ENCODE data around the gene HSPG2.

Gene HSPG2

DNA sequence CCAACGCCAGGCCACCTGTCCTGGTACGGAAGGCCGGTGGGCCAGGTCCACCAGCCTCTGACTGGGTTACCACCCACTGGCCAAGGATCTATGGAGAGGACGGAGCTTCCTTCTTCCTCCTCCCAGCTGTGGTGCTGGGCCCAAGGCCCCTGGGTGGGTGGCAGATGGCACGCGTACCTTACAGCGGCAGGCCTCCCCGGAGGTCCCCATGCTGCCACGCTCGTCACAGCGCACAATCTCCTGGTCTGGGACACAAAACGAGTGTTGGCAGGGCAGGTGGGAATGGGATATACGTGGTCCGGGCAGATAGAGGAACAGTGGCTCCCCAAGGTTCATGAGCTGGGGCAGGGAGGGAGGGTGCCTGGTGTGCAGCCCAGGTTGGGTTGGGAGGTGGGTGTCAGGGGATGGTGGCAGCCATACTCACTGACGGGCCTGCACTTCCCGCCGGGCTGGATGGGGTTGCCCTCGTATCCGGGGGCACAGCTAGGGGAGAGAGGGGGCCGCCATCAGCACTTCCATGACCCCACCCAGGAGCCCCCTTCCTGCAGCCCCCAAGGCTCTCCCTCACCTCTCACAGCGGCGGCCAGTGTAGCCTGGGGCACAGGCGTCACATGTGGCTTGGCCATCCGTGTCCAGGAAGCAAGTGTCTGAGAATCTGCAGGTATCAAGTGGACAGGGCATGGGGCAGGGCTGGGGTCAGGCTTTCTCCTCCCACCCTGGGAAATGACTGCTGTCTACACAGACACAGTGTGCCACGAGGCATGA, 58.9 kb downstream of the HSPG2 start:
- DNase-seq = no peak

- no peak for DNase-seq
Observed at GRCh38 chr1:21876267-21876666, 60.8 kb downstream of the HSPG2 start.

GRCh38 chr1:21875621-21876063, 61.5 kb downstream of the HSPG2 start:
- no peak for DNase-seq

DNA sequence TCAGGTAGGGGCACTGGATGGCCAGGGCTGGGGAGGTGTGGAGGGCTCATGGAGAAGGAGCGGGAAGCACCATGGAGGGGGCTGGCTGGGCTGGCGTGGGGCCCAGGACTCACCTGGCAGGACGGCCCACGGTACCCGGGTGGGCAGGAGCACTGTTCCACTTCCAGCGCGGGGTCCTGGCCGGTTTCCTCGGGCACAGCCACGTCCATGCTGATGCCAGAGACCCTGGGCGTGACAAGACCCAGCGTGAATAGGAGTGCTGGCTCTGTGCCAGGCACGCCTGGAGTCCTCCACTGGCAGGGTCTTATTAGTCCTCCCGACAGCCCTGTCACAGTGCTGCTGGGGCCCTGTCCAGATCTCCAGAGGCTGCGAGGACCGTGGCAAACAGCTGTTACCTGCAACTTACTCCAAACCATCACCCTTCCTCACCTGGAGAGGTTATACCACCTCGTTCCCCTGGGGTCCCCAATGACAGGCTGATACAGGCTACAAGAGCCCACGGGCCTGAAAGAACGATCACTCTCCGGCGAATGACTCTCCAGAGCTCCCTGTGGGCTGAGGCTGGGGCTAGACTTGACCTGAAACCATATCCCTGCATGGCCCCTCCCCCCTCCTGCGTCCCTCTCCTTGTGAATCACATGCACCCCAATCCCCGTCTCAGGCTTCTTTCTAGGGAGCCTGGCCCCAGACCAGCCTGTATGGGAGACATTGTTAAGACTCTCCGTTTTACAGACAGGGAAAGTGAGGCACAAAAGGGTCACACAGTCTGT, 62.1 kb downstream of the HSPG2 start:
- no peak for DNase-seq

GRCh38 chr1:21874328-21874727, 62.8 kb downstream of the HSPG2 start:
- no peak for DNase-seq

GRCh38 chr1:21873761-21874160, 63.3 kb downstream of the HSPG2 start:
- DNase-seq = no peak

GRCh38 chr1:21873174-21873573, 63.9 kb downstream of the HSPG2 start:
- no peak for DNase-seq

DNA sequence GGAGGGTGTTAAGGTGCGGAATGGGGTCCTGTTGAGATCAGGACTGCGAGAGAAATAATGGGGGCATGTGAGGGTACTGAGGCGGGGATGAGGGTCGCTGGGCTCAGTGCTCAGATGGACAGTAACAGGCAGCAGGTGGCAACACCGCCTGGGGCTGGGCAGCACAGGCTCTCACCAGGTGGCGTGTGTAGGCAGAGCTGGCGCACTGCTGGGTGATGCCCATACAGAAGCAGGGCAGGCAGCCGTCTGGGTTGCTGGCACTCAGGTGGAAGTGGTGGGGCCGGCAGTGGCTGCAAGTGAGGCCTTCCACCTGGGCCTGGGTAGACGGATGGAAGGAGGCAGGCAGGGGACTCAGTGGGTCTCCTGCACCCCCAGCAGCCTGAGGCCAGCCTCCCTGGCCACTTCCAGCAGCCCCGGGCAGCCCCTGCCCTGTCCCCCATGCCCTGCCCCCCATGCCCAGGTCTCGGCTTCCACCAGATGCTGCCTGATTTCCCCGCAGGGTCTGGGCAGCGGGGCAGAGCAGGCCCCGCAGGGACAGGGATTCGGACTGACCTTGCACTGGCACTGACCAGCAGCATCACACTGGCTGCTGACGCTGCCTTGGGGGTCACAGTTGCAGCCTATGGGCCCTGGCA, 64.5 kb downstream of the HSPG2 start:
- DNase-seq = no peak

DNA sequence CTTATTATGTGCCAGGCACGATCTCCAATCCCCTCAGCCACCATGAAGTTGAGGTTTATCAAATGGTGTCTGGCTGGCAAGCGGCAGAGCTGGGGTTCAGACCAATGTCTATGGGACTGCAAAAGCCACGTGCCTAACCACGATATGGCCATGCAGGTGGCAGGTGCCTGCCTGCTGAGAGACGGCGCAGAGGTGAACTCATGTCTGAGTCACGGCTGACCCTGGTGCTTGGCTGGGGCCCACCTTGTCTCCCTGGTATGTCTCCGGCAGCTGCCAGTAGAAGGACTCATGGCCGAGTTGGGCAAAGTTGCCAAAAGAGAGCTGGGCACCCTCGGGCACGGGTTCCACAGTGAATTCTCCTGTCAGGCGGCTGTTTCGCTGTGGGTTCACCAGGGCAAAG, 65.2 kb downstream of the HSPG2 start:
- DNase-seq = no peak

DNA sequence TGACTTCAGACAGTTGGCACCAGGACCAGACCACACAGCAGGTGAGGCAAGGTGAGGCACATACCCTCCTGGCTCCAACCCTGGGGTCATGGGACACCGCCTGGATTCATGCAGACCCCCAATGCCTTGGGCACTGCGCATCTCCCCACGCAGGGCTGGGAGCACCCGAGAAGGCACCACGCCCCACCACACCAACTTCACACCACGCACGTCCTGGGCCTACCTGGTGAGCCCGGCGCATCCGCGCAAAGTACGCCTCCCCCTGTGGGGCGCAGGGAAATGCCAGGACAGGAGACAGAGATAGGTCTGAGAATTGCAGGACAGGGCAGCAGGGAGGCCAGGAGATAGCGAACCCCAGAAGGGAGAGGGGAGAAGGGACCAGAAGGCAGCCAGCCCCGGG, 66.5 kb downstream of the HSPG2 start:
- no peak for DNase-seq

DNA sequence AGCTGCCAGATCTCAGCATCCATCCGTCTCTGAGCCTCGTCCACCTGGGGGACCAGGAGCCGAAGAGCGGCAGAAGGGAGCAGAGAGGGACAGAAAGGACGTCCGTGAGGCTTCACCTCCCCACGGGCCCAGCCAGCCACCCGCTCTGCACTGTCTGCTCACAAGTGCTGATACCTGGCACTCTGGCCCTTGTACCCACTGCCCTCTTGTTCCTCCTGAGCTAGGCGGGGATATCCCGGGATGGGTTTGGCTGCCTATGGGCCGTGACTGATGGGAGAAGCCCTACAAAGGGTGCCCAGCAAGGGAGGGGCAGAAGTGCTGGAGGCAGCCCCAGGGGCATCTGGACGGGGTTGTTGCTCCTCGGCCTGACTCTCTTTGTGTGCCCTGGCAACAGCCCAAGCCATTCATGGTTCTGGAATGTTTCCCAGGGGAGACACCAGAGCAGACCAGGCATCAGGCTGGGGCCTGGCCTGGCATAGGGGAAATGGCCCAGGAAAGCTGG, 67.4 kb downstream of the HSPG2 start:
- peak; percentile 29 to 33 for DNase-seq

- no peak for DNase-seq
Observed at GRCh38 chr1:21868941-21869454, 68.1 kb downstream of the HSPG2 start.

GRCh38 chr1:21868482-21868881, 68.6 kb downstream of the HSPG2 start:
- no peak for DNase-seq

DNA sequence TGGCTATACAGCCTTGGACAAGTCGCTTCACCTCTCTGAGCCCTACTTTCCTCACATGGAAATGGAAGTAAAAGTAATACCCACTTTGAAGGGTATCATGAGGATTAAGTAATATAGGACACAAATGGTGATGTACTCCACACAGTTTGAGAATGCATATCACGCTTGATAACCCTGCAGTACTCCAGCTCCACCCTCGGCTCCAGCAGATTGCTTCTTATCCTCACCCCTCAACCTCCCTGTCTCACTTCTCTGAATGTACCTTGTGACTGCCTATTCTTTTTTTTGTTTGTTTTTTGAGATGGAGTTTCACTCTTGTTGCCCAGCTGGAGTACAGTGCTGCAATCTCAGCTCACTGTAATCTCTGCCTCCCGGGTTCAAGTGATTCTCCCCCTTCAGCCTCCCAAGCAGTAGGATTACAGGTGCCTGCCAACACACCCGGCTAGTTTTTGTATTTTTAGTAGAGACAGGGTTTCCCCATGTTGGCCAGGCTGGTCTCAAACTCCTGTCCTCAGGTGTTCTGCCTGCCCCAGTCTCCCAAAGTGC, 69.6 kb downstream of the HSPG2 start:
- DNase-seq = no peak

DNA sequence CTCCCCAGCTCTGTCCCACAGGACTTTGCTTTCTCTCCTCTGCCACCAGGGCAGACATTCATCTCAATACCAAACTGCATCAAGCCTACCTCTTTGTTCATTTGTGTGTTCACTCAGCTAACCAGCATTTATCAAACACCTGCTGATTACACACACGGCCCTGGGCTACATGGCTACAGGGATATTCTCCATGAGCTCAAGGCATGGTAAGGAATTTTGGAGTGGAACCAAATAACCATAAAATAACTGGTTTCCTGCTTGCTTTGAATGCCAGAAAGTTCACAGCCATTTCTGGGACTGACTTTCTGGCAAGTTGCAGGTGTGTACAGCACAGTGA, 70.4 kb downstream of the HSPG2 start:
- no peak for DNase-seq

- no peak for DNase-seq
Observed at GRCh38 chr1:21865943-21866706, 71.0 kb downstream of the HSPG2 start.

DNA sequence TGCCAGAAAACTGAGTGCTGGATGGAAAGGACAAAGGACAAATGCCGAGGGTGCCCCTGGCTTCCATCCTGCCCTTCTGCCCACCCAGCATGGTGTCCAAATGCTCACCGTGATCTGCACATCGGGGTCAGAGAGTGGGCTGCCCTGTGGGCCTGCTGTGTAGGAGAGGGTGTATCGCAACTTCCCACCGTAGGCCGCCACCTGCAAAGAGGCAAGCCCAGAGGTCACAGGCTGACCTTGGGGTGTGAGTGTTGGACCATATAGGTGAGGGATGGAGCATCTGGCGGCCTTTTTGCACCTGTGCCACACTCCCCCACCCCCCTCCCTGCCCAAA, 71.5 kb downstream of the HSPG2 start:
- no peak for DNase-seq

DNA sequence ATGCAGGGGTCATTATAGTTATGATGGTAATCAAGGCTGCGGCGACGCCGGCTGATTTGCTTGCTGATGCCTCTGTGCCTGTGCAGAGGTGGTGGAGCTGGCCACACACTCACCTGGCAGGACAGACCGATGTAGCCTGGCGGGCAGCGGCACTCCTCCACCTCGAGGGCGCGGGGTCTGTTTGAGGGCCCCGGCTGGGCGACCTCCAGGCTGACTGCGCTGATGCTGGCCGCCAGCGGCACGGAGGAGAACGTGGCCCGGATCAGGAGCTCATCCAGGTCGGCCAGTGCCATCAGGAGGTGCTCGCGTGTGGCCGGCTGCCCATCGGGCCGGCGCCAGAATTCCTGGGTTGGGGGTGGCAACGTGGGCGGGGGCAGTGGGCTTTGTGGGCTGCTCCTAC, 72.4 kb downstream of the HSPG2 start:
- no peak for DNase-seq

GRCh38 chr1:21863981-21864380, 73.1 kb downstream of the HSPG2 start:
- no peak for DNase-seq

DNA sequence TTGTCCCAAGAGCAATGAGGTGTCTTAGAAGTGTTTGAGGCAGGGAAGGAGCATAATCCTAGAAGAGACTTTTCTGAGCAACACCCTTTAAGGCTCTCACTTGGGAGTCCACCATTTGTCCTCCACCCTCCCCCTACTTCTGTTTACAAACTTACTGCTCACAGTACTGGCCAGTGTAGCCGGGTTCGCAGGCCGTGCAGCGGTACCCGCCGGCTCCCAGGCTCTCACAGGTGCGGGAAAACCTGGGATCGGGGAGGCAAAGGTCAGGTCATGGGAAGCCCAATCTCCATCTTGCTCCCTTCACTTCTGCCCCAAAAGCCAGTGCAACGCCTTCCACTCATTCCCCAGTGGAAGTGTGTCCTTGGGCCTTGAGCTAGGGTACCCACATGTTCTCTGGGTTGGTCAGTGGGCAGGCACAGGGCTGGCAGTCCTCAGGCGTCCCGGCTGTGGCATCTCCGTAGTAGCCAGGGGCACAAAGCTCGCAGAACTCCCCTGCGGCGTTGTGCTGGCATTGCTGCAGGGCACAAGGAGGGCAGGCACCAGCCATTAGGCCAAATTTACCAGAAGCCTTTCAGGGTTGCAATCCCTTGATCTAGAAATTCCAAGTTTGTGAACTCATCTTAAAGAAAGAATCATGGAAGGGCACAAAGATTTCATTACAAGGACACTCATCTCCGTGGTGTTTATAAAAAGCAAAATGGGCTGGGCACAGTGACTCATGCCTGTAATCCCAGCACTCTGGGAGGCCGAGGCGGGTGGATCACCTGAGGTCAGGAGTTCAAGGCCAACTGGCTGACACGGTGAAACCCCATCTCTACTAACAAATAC, 75.3 kb downstream of the HSPG2 start:
- no peak for DNase-seq

DNA sequence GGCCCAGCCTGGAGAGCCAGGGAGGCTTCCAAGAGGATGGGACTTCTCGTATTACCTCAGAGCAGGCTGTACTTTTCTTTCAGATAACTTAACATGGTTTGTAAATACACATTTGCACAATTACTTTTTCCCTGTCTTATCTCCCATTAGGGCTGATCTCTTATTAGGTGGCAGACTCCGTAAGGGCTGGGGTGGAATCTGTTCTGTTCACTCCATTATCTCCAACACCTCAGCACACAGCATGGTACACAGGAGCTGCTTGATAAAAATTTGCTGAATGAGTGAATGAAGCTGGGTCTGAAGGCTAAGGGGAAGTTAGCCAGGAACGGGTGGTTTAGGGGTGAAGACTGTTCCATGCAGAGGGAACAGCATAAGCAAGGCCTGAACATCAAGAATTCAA, 76.1 kb downstream of the HSPG2 start:
- DNase-seq = no peak

- DNase-seq = no peak
Observed at GRCh38 chr1:21859669-21860179, 77.4 kb downstream of the HSPG2 start.
